GM12891 (cell line): Measurements from ENCODE around the gene EHBP1.

Experiments
- POLR2A ChIP-seq: IDR thresholded peaks from 2 replicates; pipeline ENCODE4 v1.6.1; 2011; ENCODE audit warnings: low read depth, low read length, control low read depth
- POLR2AphosphoS5 ChIP-seq: IDR thresholded peaks from 2 replicates; pipeline ENCODE4 v1.6.1; 2011; ENCODE audit warnings: low read depth, low read length, control low read depth

GRCh38 chr2:62743506-62743905 lies 38.0 kb downstream of the EHBP1 start:
- TF ChIP-seq POLR2AphosphoS5 (no peak), POLR2A (no peak)
